SK-N-SH (cell line): Measurements from ENCODE around the gene CRAT. TPM values are rescaled to one million over a fixed set of nuclear protein-coding genes. Genes with fewer than 3 reads are reported as not detected.

Source experiments
- CTCF ChIA-PET: fragments of 300-600, 350-600 bp; formaldehyde crosslinking; extraction: SDS; loops from one replicate; lab custom pipeline; 2021; lab: Yijun Ruan, JAX
- POLR2A ChIA-PET: fragments of 350-600 bp; sonication (Branson Sonifier 250); formaldehyde crosslinking; extraction: SDS; loops from one replicate; lab custom pipeline; 2020; ENCODE audit warnings: antibody characterized with exemption, inconsistent platforms; lab: Yijun Ruan, JAX
- DNase-seq: peaks from one replicate; pipeline ENCODE4 v3.0.0; 2012
- H2AFZ ChIP-seq: fragments of 200-600 bp; sonication (generic); 2 replicates; pipeline ENCODE4 v1.8.1; 2016; ENCODE audit warnings: antibody characterized with exemption, mild to moderate bottlenecking, low read depth
- H3F3A ChIP-seq: fragments of 200-600 bp; sonication (generic); replicated peaks from 2 replicates; pipeline ENCODE3; 2016; ENCODE audit warnings: antibody characterized with exemption, mild to moderate bottlenecking; ENCODE audit not compliant: insufficient read depth
- H3K27ac ChIP-seq, 2 experiments: fragments of 200-500 bp in 1 of 2; fragments of 200-600 bp in 1 of 2; sonication (Bioruptor generic) in 1 of 2; sonication (generic), shearing (Covaris generic) in 1 of 2; 2 replicates each; pipeline versions ENCODE4 v1.5.1 to v1.6.1; 2014 to 2016; ENCODE audit warnings: low read depth in 2 of 2, inconsistent platforms in 1 of 2, low read length in 1 of 2, mild to moderate bottlenecking in 1 of 2, mixed read lengths in 1 of 2
- H3K27me3 ChIP-seq: fragments of 200-600 bp; sonication (generic), shearing (Covaris generic); 2 replicates; pipeline ENCODE4 v1.6.1; 2016; ENCODE audit warnings: mixed run types; ENCODE audit not compliant: insufficient read depth
- H3K36me3 ChIP-seq, 2 experiments: fragments of 200-500 bp in 1 of 2; fragments of 200-600 bp in 1 of 2; sonication (Bioruptor generic) in 1 of 2; sonication (generic) in 1 of 2; replicated peaks in 1 of 2; 2 replicates each; pipeline versions ENCODE3 to v1.5.1; 2014 to 2016; ENCODE audit warnings: low read length in 1 of 2, mild to moderate bottlenecking in 1 of 2; ENCODE audit not compliant: insufficient read depth in 2 of 2, control insufficient read depth in 1 of 2
- H3K4me1 ChIP-seq, 2 experiments: fragments of 200-500 bp in 1 of 2; fragments of 200-600 bp in 1 of 2; sonication (Bioruptor generic) in 1 of 2; sonication (generic), shearing (Covaris generic) in 1 of 2; 2 replicates each; pipeline versions ENCODE4 v1.5.1 to v1.6.1; 2014 to 2016; ENCODE audit warnings: low read depth in 1 of 2, low read length in 1 of 2, mixed run types in 1 of 2; ENCODE audit not compliant: insufficient read depth in 2 of 2, control insufficient read depth in 1 of 2
- H3K4me2 ChIP-seq: fragments of 200-600 bp; sonication (generic), shearing (Covaris generic); 2 replicates; pipeline ENCODE4 v1.6.1; 2017; ENCODE audit warnings: mixed run types
- H3K4me3 ChIP-seq, 2 experiments: fragments of 200-500 bp in 1 of 2; fragments of 200-600 bp in 1 of 2; sonication (Bioruptor generic) in 1 of 2; sonication (generic), shearing (Covaris generic) in 1 of 2; 2 replicates each; pipeline versions ENCODE4 v1.5.1 to v1.8.1; 2014 to 2016; ENCODE audit warnings: low read depth in 2 of 2, inconsistent platforms in 1 of 2, low read length in 1 of 2, mild to moderate bottlenecking in 1 of 2, mixed read lengths in 1 of 2, moderate library complexity in 1 of 2
- H3K79me2 ChIP-seq: fragments of 200-600 bp; sonication (generic); 2 replicates; pipeline ENCODE4 v1.8.1; 2017; ENCODE audit warnings: mild to moderate bottlenecking; ENCODE audit not compliant: insufficient read depth
- H3K9ac ChIP-seq: fragments of 200-600 bp; sonication (generic); 2 replicates; pipeline ENCODE4 v1.6.1; 2017; ENCODE audit warnings: mixed run types
- H3K9me2 ChIP-seq: fragments of 200-600 bp; sonication (generic); 2 replicates; pipeline ENCODE4 v1.6.1; 2017; ENCODE audit warnings: mixed run types
- H3K9me3 ChIP-seq: fragments of 200-600 bp; sonication (generic); 2 replicates; pipeline ENCODE4 v1.6.1; 2017; ENCODE audit warnings: mixed run types, mild to moderate bottlenecking, moderate library complexity
- H4K20me1 ChIP-seq: fragments of 200-600 bp; sonication (generic); 2 replicates; pipeline ENCODE4 v1.6.1; 2017; ENCODE audit warnings: mild to moderate bottlenecking, mixed run types; ENCODE audit not compliant: insufficient read depth
- ELF1 ChIP-seq: IDR thresholded peaks from 2 replicates; pipeline ENCODE4 v1.4.0; 2012
- EP300 ChIP-seq, 2 experiments: IDR thresholded peaks; 2 replicates each; pipeline versions ENCODE4 v1.4.0 to v1.6.1; 2012; ENCODE audit warnings: borderline replicate concordance in 1 of 2, low read depth in 1 of 2, low read length in 1 of 2
- EZH2phosphoT487 ChIP-seq: fragments of 200-600 bp; sonication (generic); IDR thresholded peaks from 2 replicates; pipeline ENCODE4 v1.6.1; 2017; ENCODE audit warnings: low read depth, mixed run types, mild to moderate bottlenecking, antibody characterized with exemption, moderate library complexity, borderline replicate concordance
- FOSL2 ChIP-seq: IDR thresholded peaks from 2 replicates; pipeline ENCODE4 v1.4.0; 2012; ENCODE audit warnings: low read depth, mild to moderate bottlenecking, moderate library complexity, borderline replicate concordance
- FOXJ3 ChIP-seq: sonication (generic); formaldehyde crosslinking; IDR thresholded peaks from 2 replicates; pipeline ENCODE4 v1.5.1; 2020; ENCODE audit warnings: mild to moderate bottlenecking, missing genetic modification reagents
- GABPA ChIP-seq: IDR thresholded peaks from 2 replicates; pipeline ENCODE4 v1.4.0; 2012; ENCODE audit warnings: low read depth, mild to moderate bottlenecking
- MAX ChIP-seq: IDR thresholded peaks from 2 replicates; pipeline ENCODE4 v1.4.0; 2012; ENCODE audit warnings: low read depth
- MEF2A ChIP-seq: IDR thresholded peaks from 2 replicates; pipeline ENCODE4 v1.4.0; 2012; ENCODE audit warnings: low read depth, borderline replicate concordance
- PBX3 ChIP-seq: IDR thresholded peaks from 2 replicates; pipeline ENCODE4; 2012
- RXRA ChIP-seq: IDR thresholded peaks from 2 replicates; pipeline ENCODE4 v1.4.0; 2012; ENCODE audit warnings: low read depth, mild to moderate bottlenecking, borderline replicate concordance
- TCF12 ChIP-seq: IDR thresholded peaks from 2 replicates; pipeline ENCODE4 v1.4.0; 2012
- TEAD4 ChIP-seq: IDR thresholded peaks from 2 replicates; pipeline ENCODE4 v1.4.0; 2012; ENCODE audit warnings: mild to moderate bottlenecking, borderline replicate concordance; ENCODE audit not compliant: insufficient read depth
- WGBS: methylation state at CpG from one replicate; pipeline ENCODE4 v1.1.6; 2017; ENCODE audit warnings: low lambda C conversion rate; 5-methylcytosine and 5-hydroxymethylcytosine counted together
- polyA plus RNA-seq, 3 experiments: library from polyadenylated mRNA; depleted of rRNA; stranded (reverse); fragments of >200 nt; gene quantifications; 2 replicates each; pipeline ENCODE4 v1.2.3, GENCODE V29; 2012
- TF ChIP-seq, protein P1 (sequence below): fragments of 150-350 bp; IDR thresholded peaks from 2 replicates; pipeline ENCODE4 v1.6.1; 2016; ENCODE audit warnings: mild to moderate bottlenecking, low read depth, low read length

CRAT gene
- polyA plus RNA-seq, 1 of the 3 experiments (the other 2 are of a cell fraction), result 44.5 TPM

GRCh38 chr9:129074106-129074505 lies 36.5 kb downstream of the CRAT start:
- H3K4me3 ChIP-seq, result no peak overlapping the region
- no peaks in the 10 kb centered on the region for H3K79me2 ChIP-seq
- H2AFZ ChIP-seq, result no peak overlapping the region
- H3K4me2 ChIP-seq, result no peak overlapping the region
- ChIA-PET POLR2A (interaction anchor here (1.2 kb wide), 1 partner anchor 26 kb away, joined by 3 read pairs; no protein-coding TSS in a partner anchor), CTCF (no interaction called here)
- peaks cover 0 to 12% of the 10 kb centered on the region in 2 experiments; a peak in 1 of 4 replicates for H3K4me1 ChIP-seq
- no peak overlapping the region for H3K27ac ChIP-seq
- no peak overlapping the region for H3K9ac ChIP-seq
- 90% methylated on average over 3 of the region's 3 CpGs for WGBS
- no peaks in the 10 kb centered on the region for H3K27me3 ChIP-seq
- H3F3A ChIP-seq, result peaks cover 2% of the 10 kb centered on the region
- TF ChIP-seq GABPA (no peak), EZH2phosphoT487 (no peak), TEAD4 (no peak), FOXJ3 (CRISPR knock-in tag) (no peak), EP300 (IDR thresholded peaks at IDR 0.05; ENCODE audit: borderline replicate concordance in 1 of 2, low read depth in 1 of 2, low read length in 1 of 2) (no peak), TCF12 (no peak), ELF1 (no peak), MEF2A (no peak)
- H3K9me2 ChIP-seq, result no peaks in the 10 kb centered on the region
- H3K9me3 ChIP-seq, result no peaks in the 10 kb centered on the region
- H3K36me3 ChIP-seq, result peaks cover 0 to 1% of the 10 kb centered on the region in 2 experiments
- no peak for DNase-seq
- no peaks in the 10 kb centered on the region for H4K20me1 ChIP-seq

DNA sequence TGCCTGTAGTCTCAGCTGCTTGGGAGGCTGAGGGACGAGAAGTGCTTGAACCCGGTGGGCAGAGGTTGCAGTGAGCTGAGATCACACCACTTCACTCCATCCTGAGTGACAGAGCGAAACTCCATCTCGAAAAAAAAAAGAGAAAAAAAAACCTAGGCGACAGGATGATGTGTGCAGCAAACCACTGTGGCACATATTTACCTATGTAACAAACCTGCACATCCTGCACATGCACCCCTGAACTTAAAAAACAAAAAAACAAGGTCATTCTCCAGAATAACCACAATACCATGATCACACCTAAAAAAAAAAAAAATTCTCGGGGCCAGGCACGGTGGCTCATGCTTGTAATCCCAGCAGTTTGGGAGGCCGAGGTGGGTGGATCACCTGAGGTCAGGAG lies 37.2 kb downstream of the CRAT start:
- DNase-seq, result no peak
- peaks cover 0 to 6% of the 10 kb centered on the region in 2 experiments for H3K36me3 ChIP-seq
- ChIA-PET CTCF (no interaction called here), POLR2A (interaction anchor here (1.2 kb wide), 1 partner anchor 25 kb away, joined by 3 read pairs; no protein-coding TSS in a partner anchor)
- no peak overlapping the region for H3K4me3 ChIP-seq
- TF ChIP-seq GABPA (no peak), PBX3 (no peak), TCF12 (no peak)
- TF ChIP-seq, protein P1, sequence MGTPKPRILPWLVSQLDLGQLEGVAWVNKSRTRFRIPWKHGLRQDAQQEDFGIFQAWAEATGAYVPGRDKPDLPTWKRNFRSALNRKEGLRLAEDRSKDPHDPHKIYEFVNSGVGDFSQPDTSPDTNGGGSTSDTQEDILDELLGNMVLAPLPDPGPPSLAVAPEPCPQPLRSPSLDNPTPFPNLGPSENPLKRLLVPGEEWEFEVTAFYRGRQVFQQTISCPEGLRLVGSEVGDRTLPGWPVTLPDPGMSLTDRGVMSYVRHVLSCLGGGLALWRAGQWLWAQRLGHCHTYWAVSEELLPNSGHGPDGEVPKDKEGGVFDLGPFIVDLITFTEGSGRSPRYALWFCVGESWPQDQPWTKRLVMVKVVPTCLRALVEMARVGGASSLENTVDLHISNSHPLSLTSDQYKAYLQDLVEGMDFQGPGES, result no peak
- H3K27me3 ChIP-seq, result no peaks in the 10 kb centered on the region
- H3F3A ChIP-seq, result peaks cover 2% of the 10 kb centered on the region
- no peak overlapping the region for H3K27ac ChIP-seq
- H3K9ac ChIP-seq, result no peak overlapping the region
- H3K4me1 ChIP-seq, result peaks cover 0 to 17% of the 10 kb centered on the region in 2 experiments; a peak in 1 of 4 replicates
- H2AFZ ChIP-seq, result no peak overlapping the region
- no peaks in the 10 kb centered on the region for H4K20me1 ChIP-seq
- no peak overlapping the region for H3K4me2 ChIP-seq
- H3K9me2 ChIP-seq, result no peaks in the 10 kb centered on the region
- no peaks in the 10 kb centered on the region for H3K79me2 ChIP-seq
- WGBS, result 91% methylated on average over 8 of the region's 8 CpGs
- H3K9me3 ChIP-seq, result no peaks in the 10 kb centered on the region

GRCh38 chr9:129072171-129072570 lies 38.4 kb downstream of the CRAT start:
- Histone ChIP-seq H3K9me3 (no peaks in the 10 kb centered on the region), H3K4me1 (peaks cover 0 to 17% of the 10 kb centered on the region in 2 experiments; a peak in 1 of 4 replicates), H3K27me3 (no peaks in the 10 kb centered on the region), H3K4me2 (no peak overlapping the region), H3K36me3 (peaks cover 0 to 15% of the 10 kb centered on the region in 2 experiments), H3K27ac (no peak overlapping the region), H3K9me2 (no peaks in the 10 kb centered on the region), H2AFZ (no peak overlapping the region), H3K9ac (no peak overlapping the region), H3K79me2 (no peaks in the 10 kb centered on the region), H4K20me1 (no peaks in the 10 kb centered on the region), H3F3A (peaks cover 2% of the 10 kb centered on the region), H3K4me3 (no peak overlapping the region)
- DNase-seq, result no peak
- ChIA-PET CTCF (no interaction called here), POLR2A (no interaction called here)
- TF ChIP-seq RXRA (no peak), MAX (no peak), FOSL2 (no peak)
- WGBS, result 79% methylated on average over 3 of the region's 9 CpGs
